Astrocyte (in vitro differentiated cells and primary cell): ENCODE data around the gene PTPRB.

Source experiments
- CTCF ChIP-seq: IDR thresholded peaks from 2 replicates; pipeline ENCODE4 v1.5.1; 2011; ENCODE audit warnings: low read depth, mild to moderate bottlenecking, inconsistent platforms, low read length, moderate library complexity; ENCODE audit not compliant: insufficient read depth
- EZH2 ChIP-seq: IDR thresholded peaks from 2 replicates; pipeline ENCODE4 v1.6.1; 2012; ENCODE audit warnings: mild to moderate bottlenecking, low read length, inconsistent platforms; ENCODE audit not compliant: insufficient read depth

- TF ChIP-seq CTCF (no peak), EZH2 (no peak)
Observed at GRCh38 chr12:70683976-70684375, 46.7 kb upstream of the PTPRB start.
